ENCODE data around the gene CNOT9. TPM values are rescaled to one million over a fixed set of nuclear protein-coding genes. Genes with fewer than 3 reads are reported as not detected.

The CNOT9 gene
- total RNA-seq, 1 donor from 2014 or later: 89.2 TPM

GRCh38 chr2:218578272-218578877, 9.7 kb downstream of the CNOT9 start:
- no peaks in the 10 kb centered on the region for H3K27me3 Mint-ChIP-seq (ENCODE audit: low read depth)
- no peak overlapping the region for H3K27ac Mint-ChIP-seq (ENCODE audit: unreplicated experiment)
- TF ChIP-seq CTCF (conservative IDR thresholded peaks at IDR 0.05): no peak
- H3K36me3 Mint-ChIP-seq (ENCODE audit: low read depth): peaks cover 7% of the 10 kb centered on the region
- no peaks in the 10 kb centered on the region for H3K9me3 Mint-ChIP-seq
- H3K4me3 Mint-ChIP-seq: no peak overlapping the region
- DNase-seq (ENCODE audit: low read depth, low spot score): no peak
- peaks cover 3% of the 10 kb centered on the region for H3K4me1 Mint-ChIP-seq

GRCh38 chr2:218582076-218582475, 13.4 kb downstream of the CNOT9 start:
- Mint-ChIP-seq H3K4me3 (no peak overlapping the region), H3K27ac (ENCODE audit: unreplicated experiment) (peak overlapping the region; percentile 43), H3K4me1 (peaks cover 3% of the 10 kb centered on the region), H3K9me3 (no peaks in the 10 kb centered on the region), H3K36me3 (ENCODE audit: low read depth) (peaks cover 19% of the 10 kb centered on the region), H3K27me3 (ENCODE audit: low read depth) (no peaks in the 10 kb centered on the region)
- no peak for TF ChIP-seq CTCF (conservative IDR thresholded peaks at IDR 0.05)
- no peak for DNase-seq (ENCODE audit: low read depth, low spot score)

GRCh38 chr2:218583983-218584850, 15.6 kb downstream of the CNOT9 start:
- H3K27me3 Mint-ChIP-seq (ENCODE audit: low read depth): no peaks in the 10 kb centered on the region
- H3K27ac Mint-ChIP-seq (ENCODE audit: unreplicated experiment): no peak overlapping the region
- no peaks in the 10 kb centered on the region for H3K4me1 Mint-ChIP-seq
- H3K36me3 Mint-ChIP-seq (ENCODE audit: low read depth): peaks cover 21% of the 10 kb centered on the region
- no peaks in the 10 kb centered on the region for H3K9me3 Mint-ChIP-seq
- TF ChIP-seq CTCF (conservative IDR thresholded peaks at IDR 0.05): no peak
- DNase-seq (ENCODE audit: low read depth, low spot score): no peak
- H3K4me3 Mint-ChIP-seq: no peak overlapping the region

- TF ChIP-seq CTCF (conservative IDR thresholded peaks at IDR 0.05): no peak
- no peak for DNase-seq (ENCODE audit: low read depth, low spot score)
- Mint-ChIP-seq H3K36me3 (ENCODE audit: low read depth) (peaks cover 21% of the 10 kb centered on the region), H3K27ac (ENCODE audit: unreplicated experiment) (no peak overlapping the region), H3K4me3 (no peak overlapping the region), H3K27me3 (ENCODE audit: low read depth) (no peaks in the 10 kb centered on the region), H3K9me3 (no peaks in the 10 kb centered on the region), H3K4me1 (no peaks in the 10 kb centered on the region)
Observed at GRCh38 chr2:218585541-218585940, 16.9 kb downstream of the CNOT9 start.

GRCh38 chr2:218605432-218605831, 36.8 kb downstream of the CNOT9 start:
- Mint-ChIP-seq H3K9me3 (no peaks in the 10 kb centered on the region), H3K27me3 (ENCODE audit: low read depth) (no peaks in the 10 kb centered on the region), H3K36me3 (ENCODE audit: low read depth) (no peaks in the 10 kb centered on the region), H3K4me3 (no peak overlapping the region), H3K4me1 (peaks cover 10% of the 10 kb centered on the region), H3K27ac (ENCODE audit: unreplicated experiment) (no peak overlapping the region)
- no peak for DNase-seq (ENCODE audit: low read depth, low spot score)
- TF ChIP-seq CTCF (conservative IDR thresholded peaks at IDR 0.05): no peak

Measured in neural crest cell (in vitro differentiated cells).